Esophagus muscularis mucosa (tissue), 4 donors: ENCODE results near the gene ANTXR1.

Experiments
- EP300 ChIP-seq: sonication (generic); formaldehyde crosslinking; IDR thresholded peaks from one replicate; pipeline ENCODE4 v1.6.1; 2017; ENCODE audit warnings: antibody characterized with exemption
- POLR2A ChIP-seq: fragments of 450-650 bp; IDR thresholded peaks from one replicate; pipeline ENCODE4 v1.6.1; 2017; ENCODE audit warnings: antibody characterized with exemption, moderate library complexity, mild to moderate bottlenecking, low read depth
- POLR2AphosphoS5 ChIP-seq, 2 donors: sonication (generic); formaldehyde crosslinking; IDR thresholded peaks; one replicate each; pipeline ENCODE4 v1.6.1; 2017; ENCODE audit warnings: antibody characterized with exemption in 2 of 2
- TF ChIP-seq, protein P1 (sequence below), 3 experiments: fragments of 200-600 bp in 2 of 3; fragments of 450-650 bp in 1 of 3; sonication (generic) in 2 of 3; IDR thresholded peaks; one replicate each; pipeline ENCODE4 v1.5.1; 2017 to 2019; ENCODE audit warnings: antibody characterized with exemption in 3 of 3, mild to moderate bottlenecking in 2 of 3, moderate library complexity in 1 of 3

DNA sequence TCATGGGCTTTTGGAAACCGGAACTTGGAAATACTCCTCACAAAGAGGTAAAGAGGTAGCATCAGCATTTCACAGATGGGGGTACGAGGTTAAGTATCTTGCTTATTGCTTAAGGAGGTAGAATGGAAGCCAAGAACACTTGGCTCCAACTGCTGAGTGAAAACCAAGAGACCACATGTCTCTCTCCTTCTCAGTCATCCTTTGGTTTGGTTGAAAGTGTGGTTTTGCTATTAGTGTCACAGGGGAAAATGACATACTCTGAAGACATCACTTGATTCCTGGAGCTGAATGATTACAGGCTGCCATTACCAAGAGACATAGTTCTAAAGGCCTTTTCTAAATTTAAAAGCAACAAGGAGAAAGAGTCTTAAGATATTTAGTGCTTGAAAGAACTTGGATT, 41.5 kb downstream of the ANTXR1 start:
- TF ChIP-seq EP300 = no peak
- TF ChIP-seq, protein P1, sequence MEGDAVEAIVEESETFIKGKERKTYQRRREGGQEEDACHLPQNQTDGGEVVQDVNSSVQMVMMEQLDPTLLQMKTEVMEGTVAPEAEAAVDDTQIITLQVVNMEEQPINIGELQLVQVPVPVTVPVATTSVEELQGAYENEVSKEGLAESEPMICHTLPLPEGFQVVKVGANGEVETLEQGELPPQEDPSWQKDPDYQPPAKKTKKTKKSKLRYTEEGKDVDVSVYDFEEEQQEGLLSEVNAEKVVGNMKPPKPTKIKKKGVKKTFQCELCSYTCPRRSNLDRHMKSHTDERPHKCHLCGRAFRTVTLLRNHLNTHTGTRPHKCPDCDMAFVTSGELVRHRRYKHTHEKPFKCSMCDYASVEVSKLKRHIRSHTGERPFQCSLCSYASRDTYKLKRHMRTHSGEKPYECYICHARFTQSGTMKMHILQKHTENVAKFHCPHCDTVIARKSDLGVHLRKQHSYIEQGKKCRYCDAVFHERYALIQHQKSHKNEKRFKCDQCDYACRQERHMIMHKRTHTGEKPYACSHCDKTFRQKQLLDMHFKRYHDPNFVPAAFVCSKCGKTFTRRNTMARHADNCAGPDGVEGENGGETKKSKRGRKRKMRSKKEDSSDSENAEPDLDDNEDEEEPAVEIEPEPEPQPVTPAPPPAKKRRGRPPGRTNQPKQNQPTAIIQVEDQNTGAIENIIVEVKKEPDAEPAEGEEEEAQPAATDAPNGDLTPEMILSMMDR (IDR thresholded peaks at IDR 0.05) = no peak
- no peak for TF ChIP-seq POLR2A
- no peak for TF ChIP-seq POLR2AphosphoS5 (IDR thresholded peaks at IDR 0.05)
